Stimulated activated CD4-positive, alpha-beta T cell treated with anti-CD3 and anti-CD28 coated beads, TNF-alpha, amount 100 ng/mL, for 24 hours (primary cell): ENCODE data around the gene CXCL6.

Experiments used
- DNase-seq, 3 experiments: peaks; one replicate each; pipeline ENCODE4 v3.0.0-alpha.2; 2020; ENCODE audit warnings: low read depth in 3 of 3

The CXCL6 gene

DNA sequence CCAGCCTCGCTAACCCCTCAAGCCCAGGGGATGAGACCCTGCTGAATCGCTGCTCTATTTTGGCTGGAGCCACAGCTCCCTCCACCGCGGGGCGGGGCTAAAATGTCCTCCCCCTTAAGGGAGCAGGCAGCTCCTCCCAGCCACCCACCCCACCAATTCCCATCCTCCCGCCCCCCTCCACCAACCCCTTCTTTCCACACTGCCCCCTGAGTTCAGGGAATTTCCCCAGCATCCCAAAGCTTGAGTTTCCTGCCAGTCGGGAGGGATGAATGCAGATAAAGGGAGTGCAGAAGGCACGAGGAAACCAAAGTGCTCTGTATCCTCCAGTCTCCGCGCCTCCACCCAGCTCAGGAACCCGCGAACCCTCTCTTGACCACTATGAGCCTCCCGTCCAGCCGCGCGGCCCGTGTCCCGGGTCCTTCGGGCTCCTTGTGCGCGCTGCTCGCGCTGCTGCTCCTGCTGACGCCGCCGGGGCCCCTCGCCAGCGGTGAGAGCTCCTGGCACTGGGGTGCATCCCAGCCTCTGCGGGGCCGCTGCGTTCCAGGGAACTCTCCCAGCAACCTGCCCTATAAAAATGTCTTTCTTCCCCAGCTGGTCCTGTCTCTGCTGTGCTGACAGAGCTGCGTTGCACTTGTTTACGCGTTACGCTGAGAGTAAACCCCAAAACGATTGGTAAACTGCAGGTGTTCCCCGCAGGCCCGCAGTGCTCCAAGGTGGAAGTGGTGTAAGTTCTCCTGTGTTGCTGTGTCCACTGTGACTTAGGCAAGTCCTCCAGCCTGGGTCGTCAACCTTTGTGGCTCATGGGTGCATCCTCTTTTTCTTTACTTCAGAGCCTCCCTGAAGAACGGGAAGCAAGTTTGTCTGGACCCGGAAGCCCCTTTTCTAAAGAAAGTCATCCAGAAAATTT, at the start of gene CXCL6:
Gene CXCL6, plus strand, starts transcription at position 306 of the 907 bp plus-strand sequence. Its CDS starts 73 bp downstream, at position 379.
- no peak for DNase-seq

GRCh38 chr4:73788411-73788810, 48.1 kb upstream of the CXCL6 start:
- no peak for DNase-seq

- DNase-seq, result no peak
Observed at GRCh38 chr4:73798842-73799241, 37.6 kb upstream of the CXCL6 start.

GRCh38 chr4:73800206-73800605, 36.3 kb upstream of the CXCL6 start:
- DNase-seq, result no peak

DNA sequence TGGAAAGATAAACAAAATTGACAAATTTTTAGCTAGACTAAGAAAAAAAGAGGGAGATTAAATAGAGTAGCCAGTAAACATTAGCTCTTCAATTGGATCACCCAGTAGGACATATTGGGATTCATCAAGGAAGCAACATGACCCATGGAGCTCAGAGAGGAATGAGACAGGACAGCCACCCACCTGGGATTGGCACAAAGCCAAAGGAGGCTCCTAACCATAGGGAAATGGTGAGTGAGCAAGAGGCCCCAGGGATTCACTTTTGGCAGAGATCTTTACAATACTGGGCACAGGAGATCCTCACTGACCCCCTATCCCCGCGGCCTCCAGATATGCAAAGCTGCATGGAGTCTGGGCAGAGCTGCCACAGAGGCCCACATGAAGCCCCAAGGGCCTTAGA, 34.8 kb upstream of the CXCL6 start:
- DNase-seq, result no peak

DNA sequence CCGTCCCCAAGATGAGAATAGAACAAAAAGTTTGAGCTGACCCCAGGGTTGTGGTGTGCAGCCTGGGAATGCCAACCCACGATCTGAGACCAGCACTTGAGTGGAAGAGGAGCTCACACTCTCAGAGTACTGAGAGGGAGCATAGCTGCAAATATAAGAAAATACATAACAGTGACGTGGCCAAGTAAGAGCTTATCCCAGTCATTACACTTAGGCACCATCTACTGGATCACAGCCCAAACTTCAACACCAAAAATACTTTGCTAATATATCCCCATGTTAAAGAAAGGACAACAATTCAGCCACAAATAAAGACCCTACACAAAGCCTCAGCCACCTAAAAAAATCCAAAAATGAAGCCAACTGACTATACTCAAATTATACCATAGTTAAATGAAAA, 33.3 kb upstream of the CXCL6 start:
- no peak for DNase-seq

DNA sequence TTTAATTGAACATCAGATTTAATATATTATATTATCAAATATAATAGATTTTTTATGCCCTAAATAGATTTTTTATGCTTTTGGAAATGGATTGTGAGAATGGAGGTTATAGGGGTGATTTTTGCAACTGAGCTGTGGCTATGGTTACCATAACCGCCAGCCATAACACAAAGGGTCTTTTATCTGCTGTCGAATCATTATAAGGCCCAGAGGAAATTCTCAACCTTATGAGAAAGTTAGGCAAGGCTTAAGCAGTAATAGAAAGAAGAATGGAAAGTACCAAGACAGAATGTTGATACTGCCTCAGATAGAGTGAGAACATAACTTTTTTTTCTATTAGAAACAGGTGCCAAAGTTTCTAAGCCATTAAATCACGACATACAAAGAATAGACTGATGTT, 26.3 kb upstream of the CXCL6 start:
- DNase-seq, result no peak

GRCh38 chr4:73811841-73812240, 24.6 kb upstream of the CXCL6 start:
- DNase-seq, result no peak

DNA sequence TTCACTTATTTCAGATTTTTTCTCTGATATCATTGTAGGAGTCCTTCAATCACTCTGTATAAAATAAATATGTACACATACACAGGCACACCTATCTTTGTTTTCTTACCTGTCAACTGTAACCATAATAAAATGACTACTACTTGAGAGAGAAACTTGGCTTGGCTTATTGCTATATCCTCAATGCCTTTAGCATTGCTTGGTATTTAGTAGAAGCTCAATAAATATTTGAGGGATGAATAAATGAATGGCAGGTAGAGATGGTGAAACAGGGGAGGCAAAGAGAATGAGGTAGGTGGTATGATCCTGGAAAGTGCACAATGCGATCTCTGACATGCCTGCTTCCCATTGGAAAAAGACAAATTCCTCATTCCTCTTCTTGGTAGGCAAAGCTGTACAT, 21.8 kb upstream of the CXCL6 start:
- no peak for DNase-seq

DNA sequence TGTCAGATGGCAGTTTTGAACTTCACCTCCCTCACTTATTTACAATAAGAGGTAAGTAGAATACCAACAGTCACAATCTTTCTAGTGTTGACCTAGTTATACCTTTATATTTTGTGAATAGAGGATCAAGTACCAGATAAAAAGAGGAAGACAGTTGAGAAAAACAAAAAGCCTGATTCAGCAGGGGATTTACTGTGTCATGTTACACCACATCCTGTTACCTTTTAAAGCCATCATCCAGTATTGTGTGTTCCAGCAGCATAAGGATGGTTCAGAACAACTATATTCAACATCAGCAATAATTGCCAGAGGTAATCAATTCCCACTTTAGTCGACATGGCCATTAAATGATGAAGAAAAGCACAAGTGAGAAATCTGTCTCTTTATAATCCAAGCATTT, 21.3 kb upstream of the CXCL6 start:
- DNase-seq, result no peak

DNA sequence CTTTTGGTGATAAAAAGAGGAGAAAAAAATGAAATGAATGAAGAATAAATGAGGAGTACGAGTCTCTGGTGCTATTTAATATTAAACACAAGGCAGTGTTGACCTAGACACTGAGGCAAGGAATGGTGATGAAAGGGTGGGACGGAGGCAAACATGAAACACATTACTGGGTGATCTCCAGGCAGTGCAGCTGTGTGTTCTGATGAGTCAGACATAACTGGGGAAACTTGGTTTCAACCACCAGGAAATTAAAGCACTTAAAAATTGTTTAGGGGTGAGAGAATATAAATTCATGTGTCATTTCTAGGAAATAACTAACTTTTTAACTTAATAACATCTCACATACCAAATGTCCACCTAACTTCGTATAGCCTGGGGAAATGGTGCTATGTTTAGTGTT, 19.7 kb upstream of the CXCL6 start:
- no peak for DNase-seq

GRCh38 chr4:73817341-73817740, 19.1 kb upstream of the CXCL6 start:
- DNase-seq, result no peak

- no peak for DNase-seq
Observed at GRCh38 chr4:73821325-73821724, 15.2 kb upstream of the CXCL6 start.

DNA sequence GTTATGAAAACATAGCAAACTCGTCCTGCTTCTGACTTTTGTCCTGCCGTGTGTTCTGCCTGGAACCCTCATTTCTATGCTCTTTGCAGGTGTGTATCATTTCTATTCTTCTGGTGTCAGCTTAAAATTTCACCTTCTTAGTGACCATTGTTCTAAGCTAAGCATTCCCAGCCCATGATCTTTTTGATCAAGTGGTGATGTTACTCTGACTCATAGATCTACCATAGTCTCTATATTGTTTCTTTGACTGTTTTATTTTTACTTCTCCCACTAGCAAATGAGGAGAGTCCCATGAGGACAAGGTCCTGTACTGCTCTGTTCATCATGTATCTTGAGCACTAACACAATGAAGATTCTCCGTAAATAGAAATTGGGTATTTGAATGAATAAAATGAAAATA, 14.1 kb upstream of the CXCL6 start:
- DNase-seq, result no peak

DNA sequence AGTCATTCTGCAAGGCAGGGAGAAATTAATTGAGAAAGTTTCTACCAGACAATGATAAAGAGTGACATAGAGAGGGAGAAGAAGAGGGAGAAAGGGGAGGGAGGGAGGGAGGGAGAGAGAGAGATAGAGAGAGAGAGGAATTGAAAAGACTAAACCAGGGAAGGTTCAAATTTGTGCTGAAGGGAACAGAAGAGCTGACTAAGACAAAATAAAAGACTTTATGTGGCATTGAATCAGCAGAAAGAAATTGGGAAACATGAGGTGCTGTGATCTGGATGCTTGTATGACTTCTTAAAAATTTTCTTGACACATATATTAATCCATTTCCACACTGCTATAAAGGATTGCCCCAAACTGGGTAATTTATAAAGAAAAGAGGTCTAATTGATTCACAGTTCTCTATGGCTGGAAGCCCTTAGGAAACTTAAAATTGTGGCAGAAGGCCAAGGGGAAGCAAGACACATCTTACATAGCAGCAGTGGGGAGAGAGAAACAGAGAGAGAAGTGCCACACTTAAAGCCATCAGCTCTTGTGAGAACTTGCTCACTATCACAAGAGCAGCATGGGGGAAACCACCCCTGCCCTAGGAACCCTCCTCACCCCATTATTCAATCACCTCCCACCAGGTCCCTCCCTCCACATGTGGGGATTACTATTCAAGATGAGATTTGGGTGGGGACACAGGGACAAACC, 13.5 kb upstream of the CXCL6 start:
- DNase-seq, result no peak

GRCh38 chr4:73823760-73824159, 12.7 kb upstream of the CXCL6 start:
- no peak for DNase-seq

DNA sequence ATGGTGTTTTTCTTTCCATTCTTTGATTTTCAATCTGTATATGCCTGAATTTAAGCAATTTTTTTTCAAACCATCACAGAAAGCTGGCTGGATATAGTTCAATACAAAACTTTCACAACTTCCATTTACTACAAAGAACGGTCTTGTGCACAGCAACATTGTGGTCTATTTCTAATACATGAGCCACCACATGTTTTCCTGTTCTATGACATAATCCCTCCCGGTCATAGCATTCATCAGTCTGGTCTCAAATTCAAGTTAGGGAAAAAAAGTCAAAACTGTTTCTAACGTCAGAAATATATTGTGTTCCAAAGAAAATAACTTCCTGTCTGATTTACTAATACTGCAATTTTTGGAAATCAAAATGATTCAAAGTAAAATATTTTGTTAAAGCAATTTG, 7.5 kb upstream of the CXCL6 start:
- DNase-seq, result no peak

DNA sequence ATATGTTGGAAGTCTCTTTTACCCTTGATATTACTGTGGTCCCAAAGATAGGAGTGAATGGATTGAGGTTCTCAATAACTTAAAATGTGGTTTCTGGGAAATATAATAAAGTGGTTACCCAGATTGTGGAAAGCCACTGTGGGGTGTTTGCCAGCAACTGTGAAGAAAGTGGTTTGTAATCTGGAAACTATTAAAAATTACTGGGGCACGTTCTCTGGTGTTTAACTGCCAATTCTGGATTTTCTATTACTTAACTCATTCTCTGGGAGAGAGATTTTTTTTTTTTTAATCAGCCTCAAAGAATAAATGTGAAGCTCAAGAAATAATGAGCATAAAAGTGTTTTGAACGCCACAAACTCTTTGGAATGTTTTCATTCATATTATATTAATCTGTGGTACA, 4.9 kb upstream of the CXCL6 start:
- no peak for DNase-seq

- DNase-seq, result no peak
Observed at GRCh38 chr4:73832651-73833237, 3.7 kb upstream of the CXCL6 start.

GRCh38 chr4:73839071-73839470, 2.6 kb downstream of the CXCL6 start:
- DNase-seq, result no peak

DNA sequence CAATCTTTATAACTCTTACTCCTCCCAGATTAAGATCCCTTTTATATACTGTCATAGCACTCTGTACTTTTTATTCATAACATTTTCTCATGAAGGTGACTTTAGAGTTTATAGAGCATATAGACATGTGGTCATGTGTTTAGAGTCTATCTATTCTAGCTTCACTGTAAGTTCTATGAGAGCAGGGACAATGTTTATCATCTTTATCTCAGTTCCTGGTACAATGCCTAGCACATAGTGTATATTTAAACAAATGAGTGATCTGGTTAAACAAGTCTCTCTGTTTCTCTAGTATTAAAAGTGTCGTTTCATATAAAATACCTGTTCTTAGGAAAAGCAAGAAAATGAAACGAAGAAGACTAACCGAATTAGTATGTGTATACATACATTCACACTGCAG, 3.2 kb downstream of the CXCL6 start:
- DNase-seq, result no peak

DNA sequence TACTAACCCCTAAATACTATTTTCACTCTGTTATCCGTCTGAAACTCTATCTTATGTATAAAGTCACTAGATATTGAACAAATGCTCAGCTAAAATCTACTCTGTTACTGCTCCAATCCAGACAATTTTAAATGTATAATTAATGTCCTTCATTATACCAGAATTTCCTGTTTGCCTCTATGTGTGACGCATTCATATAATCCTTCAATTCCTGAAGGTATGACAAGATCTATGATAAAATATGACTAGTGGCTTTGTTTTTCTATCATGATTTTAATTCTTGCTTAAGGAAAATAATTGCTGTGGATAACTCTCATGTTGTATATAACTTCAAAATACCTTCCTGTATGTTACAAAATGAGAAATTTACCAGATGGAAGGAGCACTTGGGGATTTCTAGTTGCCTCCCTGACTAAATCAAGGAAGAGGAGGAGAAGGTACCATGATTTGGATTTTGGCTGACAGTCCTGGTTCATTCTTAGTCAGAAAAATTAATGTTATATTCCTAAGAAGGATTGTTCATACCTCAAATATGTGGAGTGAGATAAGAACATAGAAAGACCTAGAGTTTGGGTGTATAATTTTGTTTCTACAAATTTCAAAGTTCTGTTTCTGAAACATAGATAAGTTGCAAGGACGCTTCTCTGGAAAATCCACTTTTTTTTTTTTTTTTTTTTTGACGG, 4.9 kb downstream of the CXCL6 start:
- DNase-seq, result no peak
